Measurements from ENCODE around the gene IGSF21.

GRCh38 chr1:18247151-18247550 is 139.6 kb downstream of the IGSF21 start:
- TF ChIP-seq CTCF (IDR thresholded peaks at IDR 0.05; ENCODE audit: insufficient read depth, low read length) = no peak
- TF ChIP-seq REST (IDR thresholded peaks at IDR 0.05; ENCODE audit: insufficient replicate concordance, low read depth) = no peak
- no peak for TF ChIP-seq POLR2AphosphoS5 (IDR thresholded peaks at IDR 0.05; ENCODE audit: low read depth)
- TF ChIP-seq SPI1 (IDR thresholded peaks at IDR 0.05; ENCODE audit: borderline replicate concordance, low read depth) = no peak
